Measurements from ENCODE around the gene ARL6IP1. TPM values are rescaled to one million over a fixed set of nuclear protein-coding genes. Genes with fewer than 3 reads are reported as not detected.

The ARL6IP1 gene
- total and polyA plus RNA-seq, 2 of the 13 experiments (the other 11 are each of a cell fraction or from before 2014, with no cell fraction given) = 263 to 373 TPM

DNA sequence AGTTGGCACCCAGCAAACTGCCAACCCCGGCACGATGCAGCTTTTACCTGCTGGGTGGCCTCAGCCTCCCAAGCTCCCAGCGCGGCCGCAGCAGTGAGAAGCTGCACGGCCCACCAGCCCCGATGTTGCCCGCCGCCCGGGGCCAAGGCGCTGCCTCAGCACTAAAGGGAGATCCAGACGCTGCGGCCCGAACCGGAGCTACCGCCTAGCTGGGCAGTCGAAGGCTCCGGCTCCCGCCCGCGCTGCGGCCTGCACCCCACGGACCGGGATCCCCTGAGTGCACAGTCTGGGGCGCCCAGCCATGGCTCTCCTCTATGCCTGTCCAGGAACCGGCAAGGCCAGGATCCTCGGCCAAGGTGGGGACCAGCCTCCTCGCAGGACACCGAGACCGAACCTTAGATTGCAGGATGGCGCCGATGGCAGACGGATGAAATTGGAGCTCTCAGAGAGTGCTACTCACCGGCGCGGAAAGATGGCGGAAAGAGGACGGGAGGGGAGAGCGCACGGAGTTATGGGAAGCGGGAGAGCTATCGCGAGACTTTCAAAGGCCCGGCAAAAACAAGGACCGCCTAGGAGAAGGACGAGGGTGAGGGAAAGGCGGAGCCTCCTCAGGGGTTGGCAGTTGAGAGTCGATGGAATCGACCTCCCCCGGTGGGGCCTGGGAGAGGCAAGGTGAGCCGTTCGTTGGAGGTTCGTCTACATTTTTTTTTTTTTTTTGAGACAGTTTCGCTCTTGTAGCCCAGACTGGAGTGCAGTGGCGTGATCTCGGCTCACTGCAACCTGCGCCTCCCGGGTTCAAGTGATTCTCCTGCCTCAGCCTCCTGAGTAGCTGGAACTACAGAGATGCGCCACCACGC lies 11.3 kb downstream of the ARL6IP1 start, which contains the start of gene RPS15A (continued):
- TF ChIP-seq SNAPC4 (CRISPR knock-in tag; IDR thresholded peaks at IDR 0.05) = peak; percentile 97
- TF ChIP-seq FOXP1 (IDR thresholded peaks at IDR 0.05) = no peak
- no peak for TF ChIP-seq FOXP1 (CRISPR knock-in tag; IDR thresholded peaks at IDR 0.05)
- TF ChIP-seq ZNF382 (CRISPR knock-in tag; IDR thresholded peaks at IDR 0.05; ENCODE audit: borderline replicate concordance) = no peak
- no peak for TF ChIP-seq ZNF496 (CRISPR knock-in tag; IDR thresholded peaks at IDR 0.05; ENCODE audit: insufficient replicate concordance)
- peak; percentile 73 for TF ChIP-seq HCFC1 (IDR thresholded peaks at IDR 0.05; ENCODE audit: low read depth, low read length)
- TF ChIP-seq, protein P1, sequence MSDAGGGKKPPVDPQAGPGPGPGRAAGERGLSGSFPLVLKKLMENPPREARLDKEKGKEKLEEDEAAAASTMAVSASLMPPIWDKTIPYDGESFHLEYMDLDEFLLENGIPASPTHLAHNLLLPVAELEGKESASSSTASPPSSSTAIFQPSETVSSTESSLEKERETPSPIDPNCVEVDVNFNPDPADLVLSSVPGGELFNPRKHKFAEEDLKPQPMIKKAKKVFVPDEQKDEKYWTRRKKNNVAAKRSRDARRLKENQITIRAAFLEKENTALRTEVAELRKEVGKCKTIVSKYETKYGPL (CRISPR knock-in tag; IDR thresholded peaks at IDR 0.05) = peak; percentile 77
- peak; percentile 85 for TF ChIP-seq RXRB (CRISPR knock-in tag; IDR thresholded peaks at IDR 0.05; ENCODE audit: borderline replicate concordance)
- TF ChIP-seq ZSCAN9 (CRISPR knock-in tag; IDR thresholded peaks at IDR 0.05; ENCODE audit: borderline replicate concordance) = peak; percentile 96
- TF ChIP-seq SSRP1 (CRISPR knock-in tag; IDR thresholded peaks at IDR 0.05) = peak; percentile 87; the same call in 1 of the 2 replicates
- no peak for TF ChIP-seq RORA (CRISPR knock-in tag; IDR thresholded peaks at IDR 0.05)
- TF ChIP-seq ZNF143 (CRISPR knock-in tag; IDR thresholded peaks at IDR 0.05) = peak; percentile 96
- peak; percentile 99 for TF ChIP-seq ZNF280B (CRISPR knock-in tag; IDR thresholded peaks at IDR 0.05; ENCODE audit: borderline replicate concordance)
- peak; percentile 22 for TF ChIP-seq HNRNPK (IDR thresholded peaks at IDR 0.05; ENCODE audit: low read depth, low read length, poor library complexity, severe bottlenecking)
- TF ChIP-seq CENPX (CRISPR knock-in tag; IDR thresholded peaks at IDR 0.05) = 0 out of 2 replicates have a peak, but pooled peaks have one; percentile 38
- no peak; the same call in 1 of the 2 replicates for TF ChIP-seq SNAI1 (CRISPR knock-in tag; IDR thresholded peaks at IDR 0.05; ENCODE audit: borderline replicate concordance)
- TF ChIP-seq PHF21A (CRISPR knock-in tag; IDR thresholded peaks at IDR 0.05) = peak; percentile 94
- peak; percentile 96 for TF ChIP-seq ZSCAN21 (CRISPR knock-in tag; IDR thresholded peaks at IDR 0.05; ENCODE audit: borderline replicate concordance)
- TF ChIP-seq ZBTB20 (CRISPR knock-in tag; IDR thresholded peaks at IDR 0.05; ENCODE audit: borderline replicate concordance, low read depth) = peak; percentile 98
- TF ChIP-seq TFE3 (CRISPR knock-in tag; IDR thresholded peaks at IDR 0.05) = peak; percentile 72
- TF ChIP-seq PHB2 (IDR thresholded peaks at IDR 0.05; ENCODE audit: partially characterized antibody) = no peak
